NCI-H187 treated with DMSO at 0.1 percent for 48 hours (cell line): Measurements from ENCODE around the gene STPG4.
"Not testable (repeated sequence)": the region's sequence is repeated elsewhere in the genome, so short reads cannot be mapped to it uniquely, and the experiment has no call there.

Experiments used
- DNase-seq: peaks from one replicate; lab custom pipeline; 2025; lab: John Stamatoyannopoulos, UW

The STPG4 gene

GRCh38 chr2:47155091-47155876 is at the start of gene STPG4:
Gene STPG4 (minus strand): TSS chr2:47155308. CDS start chr2:47155251, 57 bp downstream.
- DNase-seq = no peak

GRCh38 chr2:47204691-47205090 is 49.6 kb upstream of the STPG4 start:
- DNase-seq = no peak

- no peak for DNase-seq
Measured at GRCh38 chr2:47203995-47204394, 48.9 kb upstream of the STPG4 start.

GRCh38 chr2:47201224-47201623 is 46.1 kb upstream of the STPG4 start:
- DNase-seq = no peak

- no peak for DNase-seq
Measured at GRCh38 chr2:47198985-47199451, 43.9 kb upstream of the STPG4 start.

GRCh38 chr2:47196499-47196898 is 41.4 kb upstream of the STPG4 start:
- DNase-seq = no peak

GRCh38 chr2:47196046-47196445 is 40.9 kb upstream of the STPG4 start:
- no peak for DNase-seq

GRCh38 chr2:47195148-47195547 is 40.0 kb upstream of the STPG4 start:
- DNase-seq = no peak

- DNase-seq = no peak
Measured at GRCh38 chr2:47194410-47194809, 39.3 kb upstream of the STPG4 start.

- DNase-seq = no peak
Measured at GRCh38 chr2:47193607-47194006, 38.5 kb upstream of the STPG4 start.

GRCh38 chr2:47190188-47190881 is 35.2 kb upstream of the STPG4 start:
- DNase-seq = no peak

GRCh38 chr2:47189635-47190034 is 34.5 kb upstream of the STPG4 start:
- no peak for DNase-seq

- no peak for DNase-seq
Measured at GRCh38 chr2:47187069-47187468, 32.0 kb upstream of the STPG4 start.

- DNase-seq = no peak
Measured at GRCh38 chr2:47186351-47186750, 31.2 kb upstream of the STPG4 start.

GRCh38 chr2:47185098-47185497 is 30.0 kb upstream of the STPG4 start:
- not testable (repeated sequence) for DNase-seq

GRCh38 chr2:47181176-47181575 is 26.1 kb upstream of the STPG4 start:
- DNase-seq = no peak

- no peak for DNase-seq
Measured at GRCh38 chr2:47180531-47180930, 25.4 kb upstream of the STPG4 start.

GRCh38 chr2:47179388-47179787 is 24.3 kb upstream of the STPG4 start:
- no peak for DNase-seq

GRCh38 chr2:47178341-47178740 is 23.2 kb upstream of the STPG4 start:
- no peak for DNase-seq

GRCh38 chr2:47177043-47177565 is 22.0 kb upstream of the STPG4 start:
- no peak for DNase-seq

- DNase-seq = no peak
Measured at GRCh38 chr2:47174733-47175361, 19.7 kb upstream of the STPG4 start.

- DNase-seq = no peak
Measured at GRCh38 chr2:47173986-47174732, 19.1 kb upstream of the STPG4 start.
